SU-DHL-6 (cell line): ENCODE measurements around the gene PORCN.
A peak's percentile ranks its signal among the peaks of the same experiment; 100 is the strongest.

Experiments used
- H2AFZ ChIP-seq: fragments of 200-600 bp; sonication (generic); 2 replicates; pipeline ENCODE4 v1.6.1; 2014; ENCODE audit warnings: low read depth, mild to moderate bottlenecking, moderate library complexity, mixed read lengths, antibody characterized with exemption, low read length; ENCODE audit not compliant: severe bottlenecking
- H3F3A ChIP-seq: fragments of 200-600 bp; shearing (Covaris generic); 2 replicates; pipeline ENCODE4 v1.6.0; 2016; ENCODE audit warnings: antibody characterized with exemption, mild to moderate bottlenecking; ENCODE audit not compliant: insufficient read depth
- H3K27ac ChIP-seq: fragments of 200-600 bp; sonication (generic); 2 replicates; pipeline ENCODE4 v1.5.1; 2016; ENCODE audit warnings: low read depth, mild to moderate bottlenecking, low read length, moderate library complexity, mixed read lengths
- H3K27me3 ChIP-seq: fragments of 200-600 bp; sonication (generic), shearing (Covaris generic); 2 replicates; pipeline ENCODE4 v1.6.0; 2014; ENCODE audit warnings: mild to moderate bottlenecking, low read length
- H3K36me3 ChIP-seq: fragments of 200-600 bp; sonication (generic); 2 replicates; pipeline ENCODE4 v1.6.1; 2014; ENCODE audit warnings: mild to moderate bottlenecking, low read length, mixed read lengths
- H3K4me2 ChIP-seq: fragments of 300-600, 200-600 bp; shearing (Covaris generic), sonication (generic); 2 replicates; pipeline ENCODE4 v1.6.0; 2014; ENCODE audit warnings: low read length, low read depth, mild to moderate bottlenecking; ENCODE audit not compliant: poor library complexity, severe bottlenecking
- H3K4me3 ChIP-seq: fragments of 200-600 bp; sonication (generic); 2 replicates; pipeline ENCODE4 v1.5.1; 2014; ENCODE audit warnings: antibody characterized with exemption, low read length, mild to moderate bottlenecking, mixed read lengths; ENCODE audit not compliant: insufficient read depth, poor library complexity, severe bottlenecking
- H3K79me2 ChIP-seq: fragments of 200-600 bp; sonication (generic); 2 replicates; pipeline ENCODE4 v1.6.1; 2014; ENCODE audit warnings: mild to moderate bottlenecking, low read length, moderate library complexity; ENCODE audit not compliant: insufficient read depth
- H3K9ac ChIP-seq: fragments of 200-600 bp; sonication (generic); 2 replicates; pipeline ENCODE4 v1.7.0; 2014; ENCODE audit warnings: mild to moderate bottlenecking, low read length
- H3K9me2 ChIP-seq: fragments of 200-600 bp; sonication (generic); replicated peaks from 2 replicates; pipeline ENCODE4 v1.6.1; 2014; ENCODE audit warnings: low read length; ENCODE audit not compliant: insufficient read depth
- H3K9me3 ChIP-seq: fragments of 200-600 bp; sonication (generic); 2 replicates; pipeline ENCODE4 v1.6.1; 2014; ENCODE audit warnings: low read length, mixed read lengths; ENCODE audit not compliant: insufficient read depth
- H4K20me1 ChIP-seq: fragments of 200-600 bp; sonication (generic); 2 replicates; pipeline ENCODE4 v1.6.1; 2014; ENCODE audit warnings: low read depth, mild to moderate bottlenecking, antibody characterized with exemption, low read length, moderate library complexity, mixed read lengths
- CTCF ChIP-seq: fragments of 200-600 bp; sonication (generic); IDR thresholded peaks from one replicate; pipeline ENCODE4 v1.5.1; 2017; ENCODE audit warnings: antibody characterized with exemption, mild to moderate bottlenecking, low read length, moderate library complexity; ENCODE audit not compliant: insufficient read depth, poor library complexity, severe bottlenecking
- EZH2phosphoT487 ChIP-seq: fragments of 200-600 bp; sonication (generic), shearing (Covaris generic); conservative IDR thresholded peaks from 2 replicates; pipeline ENCODE4 v1.6.1; 2018; ENCODE audit warnings: mild to moderate bottlenecking, antibody characterized with exemption, low read length, moderate library complexity, mixed read lengths

Gene PORCN

GRCh38 chrX:48539345-48540027 is 30.7 kb downstream of the PORCN start, which contains the start of gene TBC1D25:
TSS of gene TBC1D25 (plus strand) at chrX:48539714. CDS start at chrX:48539798, 84 bp downstream.
- TF ChIP-seq EZH2phosphoT487: no peak
- no peak for TF ChIP-seq CTCF
- no peaks in the 10 kb centered on the region for H3K27me3 ChIP-seq
- H3K4me2 ChIP-seq: peak within 1 kb of the TSS; percentile 70
- no peaks in the 10 kb centered on the region for H3K36me3 ChIP-seq
- H4K20me1 ChIP-seq: no peaks in the 10 kb centered on the region
- peak within 1 kb of the TSS; percentile 32 for H2AFZ ChIP-seq
- H3K79me2 ChIP-seq: peaks cover 12% of the 10 kb centered on the region
- peak within 1 kb of the TSS; percentile 75 for H3K9ac ChIP-seq
- no peaks in the 10 kb centered on the region for H3K9me2 ChIP-seq
- no peaks in the 10 kb centered on the region for H3K9me3 ChIP-seq
- H3K4me3 ChIP-seq: peak within 1 kb of the TSS; percentile 77
- H3K27ac ChIP-seq: peak within 1 kb of the TSS; percentile 67
- peaks cover 5% of the 10 kb centered on the region; the same call in 1 of the 2 replicates for H3F3A ChIP-seq

GRCh38 chrX:48540028-48540375 is 31.2 kb downstream of the PORCN start:
- Histone ChIP-seq H3K27me3 (no peaks in the 10 kb centered on the region), H3K79me2 (peaks cover 12% of the 10 kb centered on the region), H3K4me2 (peak overlapping the region; percentile 70), H3K9me3 (no peaks in the 10 kb centered on the region), H3K4me3 (peak overlapping the region; percentile 77), H3K9me2 (no peaks in the 10 kb centered on the region), H4K20me1 (no peaks in the 10 kb centered on the region), H3K36me3 (no peaks in the 10 kb centered on the region), H3K27ac (peak overlapping the region; percentile 67), H3F3A (peaks cover 5% of the 10 kb centered on the region; the same call in 1 of the 2 replicates), H2AFZ (peak overlapping the region; percentile 26), H3K9ac (peak overlapping the region; percentile 75)
- no peak for TF ChIP-seq CTCF
- TF ChIP-seq EZH2phosphoT487: no peak

DNA sequence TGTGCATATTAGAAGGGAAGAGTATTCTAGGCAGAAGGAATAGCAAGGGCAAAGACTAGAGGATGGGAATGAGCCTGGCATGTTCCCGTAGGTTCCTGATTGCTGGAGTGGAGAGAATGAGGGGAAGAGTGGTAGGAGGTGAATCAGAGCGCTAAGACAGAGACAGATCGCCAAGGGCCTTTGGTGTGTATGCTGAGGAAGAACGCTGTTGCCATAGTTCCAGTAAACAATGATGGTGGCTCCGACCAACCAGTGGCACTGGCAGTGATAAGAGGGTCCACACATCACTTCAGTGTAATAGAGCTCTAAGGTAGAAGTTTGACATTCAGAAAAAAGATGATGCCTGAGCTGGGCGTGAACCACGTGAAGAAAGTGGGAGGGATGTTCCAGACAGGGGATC is 31.7 kb downstream of the PORCN start:
- Histone ChIP-seq H3K4me3 (peak overlapping the region; percentile 77), H3K4me2 (peak overlapping the region; percentile 70), H2AFZ (no peak overlapping the region), H3K9me3 (no peaks in the 10 kb centered on the region), H3K27ac (no peak overlapping the region), H3K9me2 (no peaks in the 10 kb centered on the region), H3K36me3 (no peaks in the 10 kb centered on the region), H4K20me1 (no peaks in the 10 kb centered on the region), H3F3A (peaks cover 5% of the 10 kb centered on the region; the same call in 1 of the 2 replicates), H3K9ac (peak overlapping the region; percentile 75), H3K79me2 (peaks cover 12% of the 10 kb centered on the region), H3K27me3 (no peaks in the 10 kb centered on the region)
- TF ChIP-seq CTCF: no peak
- TF ChIP-seq EZH2phosphoT487: no peak
